BE2C (cell line): ENCODE measurements around the gene PXT1.
"Not testable (repeated sequence)": the region's sequence is repeated elsewhere in the genome, so short reads cannot be mapped to it uniquely, and the experiment has no call there.

Experiments used
- DNase-seq: peaks from one replicate; pipeline ENCODE4 v3.0.0-alpha.2; 2020
- H3K27me3 ChIP-seq: fragments of 250-450 bp; sonication (Bioruptor Pico); 2 replicates; pipeline ENCODE4 v1.5.1; 2020; ENCODE audit warnings: mild to moderate bottlenecking
- H3K36me3 ChIP-seq: fragments of 250-450 bp; sonication (Bioruptor Pico); 2 replicates; pipeline ENCODE4 v1.5.1; 2020; ENCODE audit warnings: mild to moderate bottlenecking
- H3K4me1 ChIP-seq: fragments of 250-450 bp; sonication (Bioruptor Pico); 2 replicates; pipeline ENCODE4 v1.5.1; 2020
- H3K4me3 ChIP-seq: 2 replicates; pipeline ENCODE4 v1.5.1; 2011; ENCODE audit warnings: low read depth, low read length
- H3K9me3 ChIP-seq: fragments of 250-450 bp; sonication (Bioruptor Pico); 2 replicates; pipeline ENCODE4 v1.5.1; 2020
- TF ChIP-seq, protein P1 (sequence below): IDR thresholded peaks from 2 replicates; pipeline ENCODE4 v1.5.1; 2012; ENCODE audit warnings: mild to moderate bottlenecking, low read depth, low read length

PXT1 gene

DNA sequence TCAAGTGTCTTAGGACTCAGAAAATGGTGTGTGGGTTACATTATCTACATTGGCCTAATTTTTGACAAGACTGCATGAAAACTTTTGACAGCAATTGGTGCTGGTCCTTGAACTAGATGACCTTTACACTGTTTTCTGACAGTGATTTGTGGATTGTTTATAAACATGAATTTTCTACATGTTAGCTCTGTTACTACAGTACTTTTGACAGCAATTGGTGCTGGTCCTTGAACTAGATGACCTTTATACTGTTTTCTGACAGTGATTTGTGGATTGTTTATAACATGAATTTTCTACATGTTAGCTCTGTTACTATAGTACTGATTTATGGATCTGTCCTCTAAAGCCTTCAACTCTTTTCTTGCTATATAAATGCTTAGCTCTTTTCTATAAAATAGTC, 16.8 kb upstream of the PXT1 start:
- Histone ChIP-seq H3K4me3 (no peak overlapping the region), H3K9me3 (no peaks in the 10 kb centered on the region), H3K36me3 (no peaks in the 10 kb centered on the region), H3K4me1 (no peaks in the 10 kb centered on the region), H3K27me3 (no peaks in the 10 kb centered on the region)
- TF ChIP-seq, protein P1, sequence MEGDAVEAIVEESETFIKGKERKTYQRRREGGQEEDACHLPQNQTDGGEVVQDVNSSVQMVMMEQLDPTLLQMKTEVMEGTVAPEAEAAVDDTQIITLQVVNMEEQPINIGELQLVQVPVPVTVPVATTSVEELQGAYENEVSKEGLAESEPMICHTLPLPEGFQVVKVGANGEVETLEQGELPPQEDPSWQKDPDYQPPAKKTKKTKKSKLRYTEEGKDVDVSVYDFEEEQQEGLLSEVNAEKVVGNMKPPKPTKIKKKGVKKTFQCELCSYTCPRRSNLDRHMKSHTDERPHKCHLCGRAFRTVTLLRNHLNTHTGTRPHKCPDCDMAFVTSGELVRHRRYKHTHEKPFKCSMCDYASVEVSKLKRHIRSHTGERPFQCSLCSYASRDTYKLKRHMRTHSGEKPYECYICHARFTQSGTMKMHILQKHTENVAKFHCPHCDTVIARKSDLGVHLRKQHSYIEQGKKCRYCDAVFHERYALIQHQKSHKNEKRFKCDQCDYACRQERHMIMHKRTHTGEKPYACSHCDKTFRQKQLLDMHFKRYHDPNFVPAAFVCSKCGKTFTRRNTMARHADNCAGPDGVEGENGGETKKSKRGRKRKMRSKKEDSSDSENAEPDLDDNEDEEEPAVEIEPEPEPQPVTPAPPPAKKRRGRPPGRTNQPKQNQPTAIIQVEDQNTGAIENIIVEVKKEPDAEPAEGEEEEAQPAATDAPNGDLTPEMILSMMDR = no peak
- no peak for DNase-seq

DNA sequence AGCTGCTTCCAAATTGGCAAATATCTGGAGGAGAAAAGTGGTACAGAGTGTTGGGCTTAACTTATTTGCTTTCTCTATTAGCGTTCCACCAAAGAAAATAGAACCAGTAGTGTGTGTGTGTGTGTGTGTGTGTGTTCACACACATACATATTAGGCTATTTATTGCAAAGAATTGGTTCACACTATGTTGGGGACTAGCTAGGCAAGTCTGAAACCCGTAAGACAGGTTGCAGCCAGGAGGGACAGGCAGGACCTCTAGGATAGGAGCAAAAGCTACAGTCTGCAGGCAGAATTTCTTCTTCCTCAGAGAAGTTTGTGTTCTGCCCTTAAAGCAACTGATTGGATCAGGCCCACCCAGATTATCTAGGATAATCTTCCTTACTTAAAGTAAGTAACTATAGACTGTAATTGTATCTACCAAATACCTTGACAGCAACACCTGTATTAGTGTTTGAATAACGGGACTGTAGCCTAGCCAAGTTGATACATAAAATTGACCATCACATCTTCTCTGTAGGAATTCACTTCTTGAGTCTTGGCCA, 12.9 kb upstream of the PXT1 start:
- H3K9me3 ChIP-seq = no peaks in the 10 kb centered on the region
- peaks cover 14% of the 10 kb centered on the region for H3K36me3 ChIP-seq
- DNase-seq = no peak

DNA sequence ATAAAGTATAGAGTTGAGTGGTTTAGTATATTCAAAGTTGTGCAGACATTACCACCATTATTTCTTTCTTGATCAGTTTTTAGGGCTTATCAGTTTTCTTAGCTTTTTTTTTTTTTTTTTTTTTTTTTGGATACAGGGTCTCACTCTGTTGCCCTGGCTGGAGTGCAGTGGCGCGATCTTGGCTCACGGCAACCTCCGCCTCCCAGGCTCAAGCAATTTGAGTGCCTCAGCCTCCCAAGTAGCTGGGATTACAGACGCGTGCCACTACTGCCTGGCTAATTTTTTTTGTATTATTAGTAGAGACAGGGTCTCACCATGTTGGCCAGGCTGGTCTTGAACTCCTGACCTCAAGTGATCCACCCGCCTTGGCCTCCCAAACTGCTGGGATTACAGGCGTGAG, 10.2 kb upstream of the PXT1 start:
- not testable (repeated sequence) for H3K9me3 ChIP-seq, H3K4me3 ChIP-seq, H3K4me1 ChIP-seq, DNase-seq, H3K27me3 ChIP-seq
- H3K36me3 ChIP-seq = peaks cover 28% of the 10 kb centered on the region

More for the DNA sequence above, 12.9 kb upstream of the PXT1 start:
- TF ChIP-seq, protein P1 = no peak
- no peaks in the 10 kb centered on the region for H3K27me3 ChIP-seq
- H3K4me3 ChIP-seq = no peak overlapping the region
- no peaks in the 10 kb centered on the region for H3K4me1 ChIP-seq

DNA sequence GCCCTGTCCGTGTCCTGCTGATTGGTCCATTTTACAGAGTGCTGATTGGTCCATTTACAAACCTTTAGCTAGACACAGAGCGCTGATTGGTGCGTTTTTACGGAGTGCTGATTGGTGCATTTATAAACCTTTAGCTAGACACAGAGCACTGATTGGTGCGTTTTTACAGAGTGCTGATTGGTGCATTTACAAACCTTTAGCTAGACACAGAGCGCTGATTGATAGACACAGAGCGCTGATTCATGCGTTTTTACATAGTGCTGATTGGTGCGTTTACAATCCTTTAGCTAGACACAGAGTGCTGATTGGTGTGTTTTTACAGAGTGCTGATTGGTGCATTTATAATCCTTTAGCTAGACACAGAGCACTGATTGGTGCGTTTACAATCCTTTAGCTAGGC, 6.5 kb upstream of the PXT1 start:
- peaks cover 35% of the 10 kb centered on the region for H3K36me3 ChIP-seq
- H3K27me3 ChIP-seq, H3K9me3 ChIP-seq: not testable (repeated sequence)

DNA sequence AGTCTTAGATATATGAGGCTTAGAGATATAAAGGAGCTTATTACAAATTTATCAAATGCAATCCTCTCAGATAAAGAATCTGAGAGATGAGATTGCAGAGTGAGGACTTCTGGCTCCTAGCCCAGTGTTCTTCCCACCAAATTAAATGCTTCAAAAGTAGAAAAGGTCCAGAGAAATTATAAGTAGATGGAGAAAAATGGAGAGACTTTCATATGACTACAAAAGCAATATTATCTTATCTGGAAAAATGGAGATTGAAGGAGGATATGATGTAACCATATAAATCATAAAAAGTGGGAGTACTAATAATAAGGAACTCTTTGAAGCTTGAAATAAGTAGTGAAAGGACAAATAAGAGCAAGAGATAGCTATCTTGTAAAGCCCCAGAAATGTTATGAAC, 3.0 kb upstream of the PXT1 start:
- Histone ChIP-seq H3K4me1 (peaks cover 14% of the 10 kb centered on the region), H3K9me3 (peaks cover 2% of the 10 kb centered on the region; the same call in 1 of the 2 replicates), H3K4me3 (no peak overlapping the region), H3K36me3 (peaks cover 21% of the 10 kb centered on the region), H3K27me3 (no peaks in the 10 kb centered on the region)
- DNase-seq = no peak
- TF ChIP-seq, protein P1 = no peak

More for the DNA sequence above, 6.5 kb upstream of the PXT1 start:
- H3K4me3 ChIP-seq, DNase-seq, H3K4me1 ChIP-seq: not testable (repeated sequence)

DNA sequence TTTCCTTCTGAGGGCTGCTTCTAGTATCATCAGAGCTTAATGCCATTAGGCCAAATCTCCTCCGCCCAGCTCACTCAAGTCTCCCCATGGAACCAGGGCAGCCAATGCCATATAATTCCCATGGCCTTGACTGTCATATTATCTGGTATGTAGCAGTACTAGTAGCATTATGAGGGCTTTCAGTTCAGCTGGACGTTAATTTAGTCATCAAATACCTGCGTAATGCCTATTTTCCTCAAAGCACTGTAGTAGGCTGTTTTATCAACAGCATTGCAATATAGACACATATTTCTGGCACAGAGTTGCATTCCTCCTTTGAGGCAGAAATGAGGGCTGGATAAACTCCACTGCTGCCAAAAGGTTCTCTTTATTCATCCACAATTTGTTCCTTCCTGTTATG, 1.8 kb upstream of the PXT1 start:
- DNase-seq = no peak
- H3K4me3 ChIP-seq = peak overlapping the region; percentile 94
- peaks cover 17% of the 10 kb centered on the region for H3K36me3 ChIP-seq
- TF ChIP-seq, protein P1 = no peak
- H3K4me1 ChIP-seq = peaks cover 14% of the 10 kb centered on the region
- H3K27me3 ChIP-seq = no peaks in the 10 kb centered on the region
- H3K9me3 ChIP-seq = peaks cover 2% of the 10 kb centered on the region; the same call in 1 of the 2 replicates

DNA sequence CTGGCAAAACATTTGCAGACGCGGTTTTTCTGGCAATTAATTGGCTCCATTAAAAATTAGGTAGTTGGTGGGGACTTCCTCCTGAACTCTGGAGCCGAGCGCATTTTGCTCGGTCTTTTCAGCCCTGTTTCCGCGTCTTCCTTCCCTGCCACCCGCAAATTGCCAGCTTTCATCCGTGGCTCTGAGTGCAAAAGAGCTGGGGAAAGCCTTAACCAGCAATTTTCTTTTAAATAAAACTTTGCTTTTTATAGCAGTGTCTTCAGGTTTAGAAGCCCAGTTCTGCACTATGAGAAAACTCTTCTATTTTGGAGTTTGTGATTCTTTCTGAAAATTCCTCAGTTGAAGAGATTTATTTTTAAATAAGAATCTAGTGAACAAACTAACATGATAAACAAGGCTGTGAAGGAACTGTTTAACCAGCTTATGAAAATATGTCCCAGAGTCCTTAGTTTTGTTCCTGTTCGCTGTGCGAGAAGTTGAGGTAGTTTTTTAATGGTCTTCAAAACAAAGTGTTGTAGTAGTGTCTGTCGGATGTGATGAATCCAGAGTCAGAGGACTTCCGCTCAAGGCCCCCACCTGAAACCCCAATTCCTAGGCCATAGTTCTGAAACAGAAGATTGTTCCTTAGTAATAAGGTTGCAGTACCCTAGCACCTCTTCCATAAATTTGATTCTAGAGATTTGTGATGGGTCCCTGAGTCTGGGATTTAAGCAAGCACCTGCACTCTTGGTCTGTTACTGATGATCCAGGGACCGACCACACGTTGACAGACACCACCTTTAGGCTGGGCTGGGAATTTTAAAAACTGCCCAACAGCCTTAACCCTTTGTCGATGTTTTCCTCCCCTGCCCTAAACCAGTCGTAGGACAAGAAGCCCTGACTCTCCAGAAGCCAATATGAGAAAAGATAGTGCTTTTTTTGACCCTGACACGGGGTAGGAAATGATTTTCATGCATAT, 1.1 kb upstream of the PXT1 start:
- Histone ChIP-seq H3K4me3 (peak overlapping the region; percentile 94), H3K9me3 (no peaks in the 10 kb centered on the region; the same call in 1 of the 2 replicates), H3K27me3 (no peaks in the 10 kb centered on the region), H3K36me3 (peaks cover 11% of the 10 kb centered on the region), H3K4me1 (peaks cover 14% of the 10 kb centered on the region)
- DNase-seq = peak; percentile 36
- TF ChIP-seq, protein P1 = peak; percentile 55
